ENCODE data around the gene NPY1R.
A peak's percentile ranks its signal among the peaks of the same experiment; 100 is the strongest.

Gene NPY1R

GRCh38 chr4:163332526-163333406 is at the start of gene NPY1R:
TSS of gene NPY1R (minus strand) at chr4:163332596. CDS start at chr4:163326554, 6,042 bp downstream.
- peak; percentile 30 for DNase-seq (ENCODE audit: low spot score)

- no peak for DNase-seq (ENCODE audit: low spot score)
These were observed 48.3 kb upstream of the NPY1R start for GRCh38 chr4:163380703-163381102.

GRCh38 chr4:163378661-163379060 is 46.3 kb upstream of the NPY1R start:
- DNase-seq (ENCODE audit: low spot score): no peak

DNA sequence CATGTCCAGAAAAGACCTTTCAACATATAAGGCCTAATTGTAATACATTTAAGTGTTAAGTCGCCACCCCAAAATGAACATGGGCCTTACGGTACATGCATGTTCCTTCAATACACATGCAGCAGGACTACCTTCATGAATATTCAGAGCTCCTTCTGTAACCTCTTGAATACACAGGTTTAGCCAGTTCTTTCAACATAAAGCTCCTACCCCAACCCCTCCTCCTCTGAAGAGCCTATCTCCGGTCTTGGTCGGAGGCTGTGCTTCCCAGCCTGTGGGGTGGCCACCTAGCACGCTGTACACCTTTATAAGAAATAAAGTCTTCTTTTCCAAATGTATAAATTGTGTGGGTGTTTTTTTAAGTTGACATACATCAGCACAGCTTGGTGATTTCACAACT is 39.6 kb upstream of the NPY1R start:
- DNase-seq (ENCODE audit: low spot score): no peak

DNA sequence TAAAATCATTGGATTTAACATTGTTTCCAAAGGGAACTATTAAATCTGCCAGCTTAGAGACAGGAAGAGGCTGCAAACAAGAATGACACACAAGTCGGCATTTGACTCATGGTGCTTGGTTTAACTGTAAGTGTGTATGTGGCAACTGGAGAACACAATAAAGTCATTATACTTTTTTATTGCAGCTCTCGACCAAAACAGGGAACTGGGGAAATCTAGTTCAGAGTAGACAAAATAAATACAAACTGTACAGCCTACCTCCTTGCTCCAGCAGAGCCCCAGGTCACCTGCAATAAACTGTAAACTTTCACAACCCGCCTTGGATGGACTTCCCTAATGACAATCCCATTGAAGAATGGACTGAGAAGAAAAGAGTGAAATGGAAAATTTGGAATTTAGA is 35.3 kb upstream of the NPY1R start:
- no peak for DNase-seq (ENCODE audit: low spot score)

- no peak for DNase-seq (ENCODE audit: low spot score)
These were observed 23.7 kb upstream of the NPY1R start for GRCh38 chr4:163356104-163356503.

DNA sequence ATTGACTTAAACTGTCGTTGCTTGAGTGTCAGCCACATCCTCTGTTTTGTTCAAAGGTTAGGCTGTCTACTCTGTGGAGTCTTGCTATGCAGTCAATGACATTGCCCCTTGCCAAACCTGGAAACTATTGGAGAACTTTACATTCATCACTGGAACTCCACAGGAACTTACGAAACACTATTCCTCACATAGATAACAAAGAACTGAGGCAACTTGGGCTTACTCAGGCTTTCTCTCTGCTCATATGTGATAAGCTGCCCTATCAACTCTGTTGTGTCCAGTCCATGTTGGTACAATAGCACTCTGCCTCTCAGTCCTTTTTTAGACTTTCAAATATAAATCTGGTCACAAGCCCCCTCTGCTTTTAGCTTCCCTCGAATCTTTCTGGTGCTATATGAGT is 20.7 kb upstream of the NPY1R start:
- no peak for DNase-seq (ENCODE audit: low spot score)

- DNase-seq (ENCODE audit: low spot score): no peak
These were observed 18.3 kb upstream of the NPY1R start for GRCh38 chr4:163350672-163351071.

- DNase-seq (ENCODE audit: low spot score): no peak
These were observed 12.0 kb upstream of the NPY1R start for GRCh38 chr4:163344147-163345125.

DNA sequence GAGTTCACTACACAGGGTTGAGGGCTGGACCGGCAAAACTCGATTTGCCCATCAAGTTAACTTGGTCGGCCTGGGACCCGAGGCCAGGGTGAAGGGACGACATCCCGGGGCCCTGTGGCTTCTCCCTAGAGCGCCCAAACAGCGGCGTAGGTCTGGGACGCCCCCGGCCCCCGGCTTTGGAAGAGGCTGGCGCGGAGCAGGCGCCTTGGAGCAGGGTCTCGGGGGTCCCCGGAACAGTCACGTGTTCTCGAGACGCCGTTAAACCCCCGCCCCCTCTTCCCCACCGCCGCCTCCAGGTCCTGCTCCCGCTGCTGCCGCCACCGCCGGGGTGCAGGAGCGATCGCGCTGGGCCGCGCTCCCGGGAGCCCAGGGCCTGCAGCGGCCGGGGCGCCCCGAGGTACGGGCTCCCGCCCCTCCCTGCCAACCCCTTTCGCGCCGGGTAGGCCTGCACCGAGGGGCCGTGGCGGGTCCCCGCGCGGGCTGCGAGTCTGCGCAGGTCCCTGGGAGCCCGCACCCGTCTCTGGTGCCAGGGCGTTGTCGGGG is 11.3 kb upstream of the NPY1R start, which contains the start of gene NPY5R:
NPY5R (plus strand) TSS at position 289 of the 543 bp plus-strand sequence. CDS start 6,382 bp downstream, outside the sequence.
- DNase-seq (ENCODE audit: low spot score): no peak

DNA sequence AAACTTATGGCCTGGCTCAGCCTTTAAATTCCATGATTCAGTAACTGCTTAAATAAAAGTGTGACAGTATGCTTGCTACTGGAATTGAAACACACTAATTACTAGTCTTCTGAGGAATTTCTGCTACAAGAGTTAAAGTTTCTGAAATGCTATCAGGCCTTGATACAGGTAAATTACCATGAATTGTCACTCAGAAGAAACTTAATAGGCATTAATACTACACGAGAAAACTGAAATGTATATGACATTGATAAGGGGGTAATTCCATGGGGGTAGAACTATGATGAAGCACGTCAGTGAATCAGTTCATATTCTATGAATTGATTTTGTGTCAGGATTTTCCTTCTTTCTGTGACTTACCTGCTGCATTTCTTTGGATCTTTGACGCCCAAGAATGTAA is 3.0 kb upstream of the NPY1R start:
- no peak for DNase-seq (ENCODE audit: low spot score)

- no peak for DNase-seq (ENCODE audit: low spot score)
These were observed 593 bp downstream of the NPY1R start for GRCh38 chr4:163331629-163332376.

DNA sequence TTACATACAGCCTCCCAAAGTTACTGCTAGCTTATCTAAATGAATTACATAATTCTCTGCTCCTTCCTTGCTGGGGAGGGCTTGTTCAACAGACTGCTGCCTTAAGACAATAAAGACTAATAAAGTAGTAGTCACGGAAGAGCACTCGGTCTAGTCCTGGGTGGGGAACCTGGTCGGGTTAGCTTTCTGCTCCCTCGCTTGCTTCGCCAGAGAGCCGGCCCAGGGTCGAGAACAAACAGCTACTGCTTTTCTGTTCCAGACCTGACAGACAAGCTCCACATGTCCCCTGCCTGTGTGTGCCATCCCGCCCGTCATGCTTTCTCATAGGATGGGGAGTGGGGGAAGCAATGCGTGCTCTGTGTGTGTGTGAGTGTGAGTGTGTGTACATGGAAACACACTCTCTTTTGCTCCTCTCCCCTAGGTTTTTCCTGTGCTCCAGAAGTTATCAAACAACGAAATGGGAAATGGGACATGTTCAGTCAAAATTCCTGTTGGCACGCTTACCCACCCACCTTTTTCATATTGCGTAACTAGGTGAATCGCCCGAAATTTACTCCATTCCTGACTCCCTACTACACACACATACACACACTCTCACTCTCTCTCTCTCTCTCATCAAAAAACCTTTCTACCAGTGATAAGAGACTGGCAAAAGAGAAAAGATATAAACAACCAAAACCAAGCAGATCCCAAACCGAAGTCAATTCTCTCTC is 1.3 kb downstream of the NPY1R start:
- DNase-seq (ENCODE audit: low spot score): no peak

DNA sequence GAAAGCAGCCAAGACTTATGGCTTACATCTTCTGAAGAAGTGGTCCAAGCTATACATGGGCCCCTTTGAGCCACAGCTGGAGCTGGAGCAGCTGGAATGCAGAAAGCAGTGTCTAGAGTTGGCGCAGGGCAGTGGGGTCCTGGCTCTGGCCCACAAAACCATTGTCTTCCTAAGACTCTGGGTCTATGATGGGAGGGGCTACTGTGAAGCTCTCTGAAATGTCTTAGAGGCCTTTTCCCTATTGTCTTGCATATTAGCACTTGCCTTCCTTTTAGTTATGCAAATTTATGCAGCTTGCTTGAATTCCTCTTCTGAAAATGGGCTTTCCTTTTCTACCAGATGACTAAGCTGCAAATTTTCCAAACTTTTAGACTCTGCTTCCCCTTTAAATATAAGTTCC is 15.3 kb downstream of the NPY1R start:
- DNase-seq (ENCODE audit: low spot score): no peak

DNA sequence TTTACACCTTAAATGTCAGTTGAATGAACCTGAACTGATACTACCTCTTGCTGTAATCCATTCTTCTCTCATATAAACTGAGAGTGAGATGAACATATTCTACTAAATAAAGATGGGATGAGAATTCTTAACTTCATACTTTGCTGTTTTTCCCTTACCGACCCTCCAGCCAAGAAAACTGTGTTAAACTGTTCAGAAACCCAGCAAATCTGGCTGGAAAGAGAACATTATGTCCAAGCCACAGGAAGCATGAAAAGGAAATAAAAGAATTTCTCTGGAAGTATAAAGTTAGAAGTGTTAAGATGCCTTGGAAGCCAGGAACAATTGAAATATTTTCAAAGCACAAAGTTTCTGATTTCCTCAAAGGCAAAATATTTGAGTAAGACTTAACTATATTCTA is 22.9 kb downstream of the NPY1R start:
- no peak for DNase-seq (ENCODE audit: low spot score)

GRCh38 chr4:163303069-163303468 is 29.3 kb downstream of the NPY1R start:
- DNase-seq (ENCODE audit: low spot score): no peak

DNA sequence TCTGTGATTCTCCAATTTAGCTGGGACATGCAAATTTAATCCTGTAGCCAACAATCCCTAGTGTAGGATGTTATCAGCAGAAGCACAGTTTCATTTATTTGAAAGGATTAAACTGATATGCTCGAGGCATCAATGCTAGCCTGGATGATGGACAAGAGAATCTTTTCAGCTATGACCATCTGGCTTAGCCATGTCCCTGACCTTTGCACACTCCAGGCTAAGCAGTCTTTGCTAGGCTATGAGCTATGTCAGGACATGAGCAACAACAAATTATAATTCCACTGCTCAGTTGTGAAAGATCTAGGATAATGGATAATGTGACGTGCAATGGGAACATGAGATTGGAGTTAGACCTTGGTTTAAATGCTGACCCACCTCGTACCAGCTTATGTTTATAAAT is 32.0 kb downstream of the NPY1R start:
- no peak for DNase-seq (ENCODE audit: low spot score)

GRCh38 chr4:163295138-163295537 is 37.3 kb downstream of the NPY1R start:
- no peak for DNase-seq (ENCODE audit: low spot score)

- no peak for DNase-seq (ENCODE audit: low spot score)
These were observed 48.1 kb downstream of the NPY1R start for GRCh38 chr4:163284304-163284703.

DNA sequence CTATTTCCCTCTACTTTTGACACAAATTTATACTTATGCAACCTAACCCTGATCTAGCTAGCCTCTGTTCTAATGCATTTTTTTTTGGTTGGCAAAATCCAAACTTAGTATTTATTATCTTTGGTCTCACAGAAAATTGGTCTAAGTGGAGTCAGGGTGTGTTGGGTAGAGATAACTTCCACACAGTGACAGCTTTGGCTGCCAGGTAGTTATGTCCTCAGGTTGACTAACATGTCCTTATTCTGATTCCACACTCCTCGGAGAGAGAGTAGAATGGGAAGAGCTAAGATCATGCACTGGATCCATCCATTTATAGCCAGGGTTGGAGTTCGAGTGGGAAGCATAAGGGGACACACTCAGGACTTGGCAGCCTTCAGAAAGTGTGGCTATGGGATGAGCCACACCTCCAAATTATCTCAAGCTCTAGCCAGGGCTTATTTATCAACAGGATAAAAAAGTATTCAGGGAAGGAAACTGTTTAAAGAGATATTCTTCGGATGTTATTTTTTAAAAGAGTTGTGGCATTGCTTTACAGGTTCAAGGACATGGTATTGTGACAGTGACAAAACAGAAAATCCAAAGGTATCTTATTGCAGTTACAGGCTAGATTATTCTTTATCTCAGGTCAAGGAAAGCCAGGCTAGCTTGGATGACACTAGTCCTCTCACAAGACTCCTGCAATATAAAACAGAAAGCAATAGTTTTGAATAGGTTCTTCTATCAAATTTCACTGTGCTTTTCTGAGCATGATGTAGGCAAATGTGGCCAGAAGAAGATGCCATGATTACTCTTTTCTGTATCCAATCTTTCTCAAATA is 51.5 kb downstream of the NPY1R start:
- DNase-seq (ENCODE audit: low spot score): no peak

Measured in activated CD4-positive, alpha-beta T cell treated with anti-CD3 and anti-CD28 coated beads, Interleukin-2, Interleukin-4, amounts not matched to agents 100 ng/mL and 50 ng/mL, durations not matched to agents 16 hours and 8 hours (primary cell).